UCSD-AML1 (cell line): ENCODE data around the gene DET1.
"Not testable (repeated sequence)": the region's sequence is repeated elsewhere in the genome, so short reads cannot be mapped to it uniquely, and the experiment has no call there.

ENCODE experiments used
- DNase-seq: peaks from one replicate; lab custom pipeline; 2025; ENCODE audit not compliant: unreplicated experiment; lab: John Stamatoyannopoulos, UW

Gene DET1

GRCh38 chr15:88541111-88541510 lies 5.4 kb downstream of the DET1 start:
- not testable (repeated sequence) for DNase-seq

GRCh38 chr15:88540350-88540749 lies 6.1 kb downstream of the DET1 start:
- DNase-seq = not testable (repeated sequence)

- no peak for DNase-seq
Observed at GRCh38 chr15:88539441-88539840, 7.0 kb downstream of the DET1 start.

DNA sequence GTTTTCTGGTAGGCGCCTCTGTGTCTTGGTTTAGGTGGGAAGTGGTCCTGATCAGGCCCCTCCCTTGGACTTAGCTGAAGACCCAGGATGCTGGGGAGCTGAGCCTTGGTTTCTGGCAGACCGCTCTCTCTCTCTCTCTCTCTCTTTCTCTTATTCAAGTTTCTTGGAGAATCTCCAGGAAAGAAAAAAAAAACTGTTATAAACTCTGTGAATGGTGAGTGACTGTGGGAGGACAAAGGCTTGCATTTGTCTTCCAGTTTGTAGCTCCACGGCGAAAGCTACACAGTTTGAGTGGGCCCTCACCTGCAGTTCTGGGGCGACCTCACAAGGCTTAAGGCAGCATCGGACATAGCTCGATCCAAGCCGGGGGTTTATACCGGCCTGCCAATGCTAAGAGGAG lies 7.5 kb downstream of the DET1 start:
- DNase-seq = no peak

DNA sequence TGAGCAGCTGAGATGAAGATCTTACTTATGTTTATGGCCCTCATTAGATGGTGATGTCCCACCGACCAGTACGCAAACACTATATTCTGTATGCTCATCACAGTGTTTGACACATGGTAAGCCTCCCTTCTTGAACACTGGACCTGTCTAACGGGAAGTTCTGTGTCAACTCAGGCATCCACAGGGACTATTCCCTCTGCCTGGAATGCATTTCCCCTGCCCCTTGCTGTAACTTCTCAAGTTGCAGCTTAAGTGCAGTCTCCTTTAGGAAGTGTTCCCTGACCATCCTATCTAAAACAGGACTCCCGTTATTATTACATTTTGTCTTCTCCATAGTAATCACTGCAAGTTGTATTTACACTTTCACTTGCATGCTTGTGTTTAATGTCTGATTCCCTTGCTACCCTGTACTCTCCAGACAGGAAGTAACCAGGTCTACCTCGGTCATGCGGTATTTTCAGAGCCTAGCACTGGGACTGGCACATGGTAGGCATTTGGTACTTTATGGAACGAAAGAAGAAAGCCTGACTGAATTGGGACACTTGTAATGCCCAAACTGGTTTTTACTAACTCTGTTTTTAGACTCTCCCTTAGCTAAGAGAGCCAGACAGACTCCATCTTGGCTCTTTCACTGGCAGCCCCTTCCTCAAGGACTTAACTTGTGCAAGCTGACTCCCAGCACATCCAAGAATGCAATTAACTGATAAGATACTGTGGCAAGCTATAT lies 8.7 kb downstream of the DET1 start:
- DNase-seq = no peak

- DNase-seq = no peak
Observed at GRCh38 chr15:88535607-88536313, 10.7 kb downstream of the DET1 start.

DNA sequence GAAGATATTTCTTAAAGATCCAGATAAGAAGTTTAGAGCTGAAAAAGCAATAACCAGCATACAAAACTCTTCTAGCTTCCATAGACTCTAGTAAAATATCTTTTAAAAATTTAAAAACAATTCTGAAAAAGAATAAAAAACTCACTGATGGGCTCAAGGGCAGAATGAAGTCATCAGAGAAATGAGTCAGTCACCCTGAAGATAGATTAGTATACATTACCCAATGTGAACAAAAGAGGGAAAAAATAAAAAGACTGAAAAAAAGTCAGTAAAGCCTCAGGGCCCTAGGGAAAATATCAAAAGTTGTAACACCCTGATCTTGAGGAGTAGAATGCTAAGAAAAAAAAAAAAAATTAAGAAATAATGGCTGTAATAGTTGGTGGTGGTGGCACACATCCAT lies 11.4 kb downstream of the DET1 start:
- DNase-seq = no peak

DNA sequence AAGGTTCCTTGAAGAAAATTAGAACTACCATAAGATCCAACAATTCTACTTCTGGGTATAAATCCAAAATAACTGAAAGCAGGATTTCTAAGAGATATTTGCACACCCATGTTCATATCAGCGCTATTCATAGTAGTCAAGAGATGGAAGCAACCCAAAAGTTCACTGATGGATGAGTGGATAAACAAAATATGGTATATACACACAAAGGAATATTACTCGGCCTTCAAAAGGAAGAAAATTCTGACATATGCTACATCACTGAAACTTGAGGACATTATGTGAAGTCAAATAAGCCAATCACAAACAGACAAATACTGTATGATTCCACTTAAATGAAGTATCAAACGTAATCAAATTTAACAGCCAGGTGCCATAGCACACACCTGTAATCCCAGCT lies 13.1 kb downstream of the DET1 start:
- no peak for DNase-seq

GRCh38 chr15:88529021-88529630 lies 17.4 kb downstream of the DET1 start:
- DNase-seq = no peak

DNA sequence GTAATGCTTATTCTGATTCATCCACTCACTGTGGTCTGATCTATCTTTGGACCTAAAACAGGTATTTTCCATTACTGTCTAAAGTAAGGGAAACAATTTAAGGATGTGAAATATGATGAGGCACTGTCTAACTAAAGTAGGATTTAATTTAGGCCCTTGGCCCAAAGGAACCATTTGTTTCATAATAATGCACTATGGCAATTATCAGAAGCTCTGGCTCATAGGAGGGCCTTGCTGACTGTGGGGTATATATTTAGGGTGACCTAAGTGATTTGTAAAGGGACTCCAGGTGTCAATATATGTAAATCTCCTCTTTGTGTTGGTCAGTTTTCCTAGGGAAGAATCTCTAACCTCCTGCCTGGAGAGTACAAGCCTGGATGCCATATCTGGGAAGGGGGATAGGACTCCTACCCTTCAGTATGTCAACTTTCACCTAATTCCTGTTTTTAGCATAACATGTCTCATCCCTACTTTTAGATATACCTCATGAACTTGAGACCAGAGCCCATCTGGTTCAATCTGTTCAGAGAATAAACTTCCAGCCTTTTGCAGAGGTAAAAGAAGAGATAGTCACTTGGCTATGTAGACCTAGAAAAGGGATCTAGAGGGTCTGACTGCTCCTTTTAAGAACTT lies 20.1 kb downstream of the DET1 start:
- DNase-seq = no peak

- no peak for DNase-seq
Observed at GRCh38 chr15:88525418-88525817, 21.1 kb downstream of the DET1 start.

DNA sequence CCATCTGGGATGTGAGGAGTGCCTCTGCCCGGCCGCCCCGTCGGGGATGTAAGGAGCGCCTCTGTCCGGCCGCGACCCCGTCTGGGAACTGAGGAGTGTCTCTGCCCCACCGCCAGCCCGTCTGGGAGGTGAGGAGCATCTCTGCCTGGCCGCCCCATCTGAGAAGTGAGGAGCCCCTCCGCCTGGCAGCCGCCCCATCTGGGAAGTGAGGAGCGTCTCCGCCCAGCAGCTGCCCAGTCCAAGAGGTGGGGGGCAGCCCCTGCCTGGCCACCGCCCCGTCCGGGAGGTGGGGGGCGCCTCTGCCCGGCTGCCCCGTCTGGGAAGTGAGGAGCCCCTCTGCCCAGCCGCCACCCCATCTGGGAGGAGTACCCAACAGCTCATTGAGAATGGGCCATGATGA lies 22.4 kb downstream of the DET1 start:
- not testable (repeated sequence) for DNase-seq

GRCh38 chr15:88518903-88519302 lies 27.6 kb downstream of the DET1 start:
- no peak for DNase-seq

- no peak for DNase-seq
Observed at GRCh38 chr15:88513195-88513594, 33.3 kb downstream of the DET1 start.

DNA sequence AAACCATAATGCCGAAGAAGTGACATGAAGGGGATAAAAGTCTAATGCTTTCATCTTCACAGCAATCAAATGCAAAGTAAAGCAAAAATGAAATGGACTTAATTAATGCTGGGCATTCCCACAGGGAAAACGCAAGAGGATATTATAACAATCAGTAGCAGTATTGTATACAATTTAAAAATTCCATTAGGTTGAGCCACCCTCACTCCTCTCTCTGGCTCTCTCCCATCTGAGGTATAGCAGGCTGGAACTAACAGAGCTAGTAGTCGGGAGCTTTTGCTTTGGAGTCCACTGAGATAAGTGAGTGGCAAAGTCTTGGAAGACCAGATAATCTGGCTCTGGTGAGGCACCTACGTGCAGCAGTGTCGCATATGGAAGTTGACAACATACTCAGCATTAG lies 33.9 kb downstream of the DET1 start:
- DNase-seq = no peak

DNA sequence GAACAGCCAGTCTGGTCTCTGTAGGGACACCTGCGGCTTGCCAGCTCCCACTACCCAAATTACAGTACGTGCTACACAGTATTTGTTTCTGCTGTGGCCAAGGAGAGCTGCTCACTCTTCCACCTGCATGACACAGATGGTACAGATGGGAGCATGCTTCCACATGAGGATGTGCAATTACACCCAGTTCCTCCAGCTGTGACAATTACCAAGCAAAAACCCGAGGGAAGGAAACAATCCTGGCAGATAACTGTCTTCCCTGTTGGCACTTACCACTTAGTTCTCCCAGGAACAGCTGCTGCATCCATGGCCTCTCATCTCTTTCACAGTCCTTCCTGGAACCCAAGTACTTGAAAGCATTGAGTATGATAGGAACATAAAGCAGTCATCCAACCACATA lies 34.4 kb downstream of the DET1 start:
- no peak for DNase-seq

- DNase-seq = no peak
Observed at GRCh38 chr15:88511161-88511560, 35.3 kb downstream of the DET1 start.

DNA sequence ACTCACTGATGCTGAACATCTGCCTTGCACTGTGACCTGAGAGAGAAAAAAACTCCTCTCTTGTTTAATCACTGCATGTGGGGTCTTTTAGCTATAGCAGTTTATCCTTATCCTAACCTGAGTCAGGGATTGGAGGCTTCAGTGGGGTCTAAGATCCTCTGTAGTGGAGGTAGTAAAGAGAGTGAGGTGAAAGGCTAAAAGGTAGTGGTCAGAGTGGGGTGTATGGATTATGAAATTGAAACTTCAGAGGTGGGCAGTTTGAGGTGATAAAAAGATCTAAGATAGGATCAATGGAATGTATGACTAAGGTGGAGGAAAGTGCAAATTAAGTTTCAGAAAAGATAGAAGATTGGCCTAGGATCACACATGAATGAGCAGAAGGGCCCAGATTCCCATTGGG lies 36.5 kb downstream of the DET1 start:
- no peak for DNase-seq

- no peak for DNase-seq
Observed at GRCh38 chr15:88509321-88509720, 37.2 kb downstream of the DET1 start.

GRCh38 chr15:88506628-88507027 lies 39.9 kb downstream of the DET1 start:
- no peak for DNase-seq

GRCh38 chr15:88505721-88506120 lies 40.8 kb downstream of the DET1 start:
- DNase-seq = no peak

DNA sequence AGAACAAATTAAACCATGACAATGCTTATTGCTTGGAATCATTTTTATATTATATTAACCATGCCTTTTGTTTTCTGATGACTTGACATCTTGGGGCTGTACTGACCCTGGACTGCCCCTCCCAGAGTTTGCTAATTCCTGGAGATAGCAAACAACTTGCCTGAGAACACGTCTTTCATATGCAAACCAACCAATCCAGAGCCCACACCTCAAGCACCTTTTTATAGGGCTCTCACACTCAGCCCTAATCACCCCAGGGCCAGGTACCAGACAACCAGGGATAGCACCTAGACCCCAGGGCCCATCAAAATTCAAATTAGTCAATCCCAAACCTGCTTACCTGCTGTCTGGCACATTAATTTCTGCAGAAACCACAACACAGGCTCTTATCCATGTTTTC lies 42.0 kb downstream of the DET1 start:
- no peak for DNase-seq
